ENCODE data around the gene NOL12. TPM values are rescaled to one million over a fixed set of nuclear protein-coding genes. Genes with fewer than 3 reads are reported as not detected.

The NOL12 gene
- total and polyA plus RNA-seq, 10 donors = 24.0 to 55.3 (median 30.7) TPM

DNA sequence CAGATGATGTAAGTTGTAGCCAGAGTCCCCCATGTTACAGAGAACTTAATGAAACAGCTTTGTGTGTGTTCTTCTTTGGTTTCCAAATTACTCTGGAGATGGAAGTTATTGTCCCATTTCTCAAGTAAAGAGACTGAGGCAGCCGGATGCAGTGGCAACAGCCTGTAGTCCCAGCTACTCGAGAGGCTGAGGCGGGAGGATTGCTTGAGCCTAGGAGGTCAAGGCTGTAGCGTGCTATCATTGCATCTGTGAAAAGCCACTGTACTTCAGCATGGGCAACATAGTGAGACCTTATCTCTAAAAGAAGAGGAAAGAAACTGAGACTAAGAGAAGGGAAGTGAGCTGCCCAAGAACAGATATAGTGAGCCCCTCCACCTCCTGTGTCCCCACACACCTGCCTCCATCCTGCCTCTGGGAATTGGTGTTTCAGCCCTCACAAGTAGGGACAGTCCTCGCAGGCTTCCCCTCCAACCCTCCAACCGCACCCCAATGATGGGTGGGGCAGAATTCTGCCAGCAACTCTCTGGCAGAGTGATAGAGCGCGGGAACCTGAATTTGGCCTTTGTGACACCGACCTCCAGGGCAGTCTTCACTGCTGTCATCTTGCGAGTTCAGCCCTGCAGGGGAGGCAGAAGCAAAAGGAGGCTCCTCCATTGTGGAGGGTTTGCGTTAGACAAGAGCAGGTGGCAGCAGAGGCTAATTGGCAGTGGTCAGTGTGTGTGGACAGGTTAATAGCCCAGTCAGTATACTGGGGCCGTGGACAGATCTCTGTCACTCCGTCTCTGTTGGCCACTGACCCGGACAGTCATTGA is 26.0 kb upstream of the NOL12 start:
- intact Hi-C loops (cut with DNase I; ENCODE audit: low total_unique reads) = no loop called here

GRCh38 chr22:37660709-37661045 is 25.5 kb upstream of the NOL12 start:
- intact Hi-C loops (cut with DNase I; ENCODE audit: low total_unique reads) = no loop called here
- H3K4me1 ChIP-seq = peaks cover 19 to 55% (median 44%) of the 10 kb centered on the region in 6 donors
- 86 to 100% (median 92%) methylated on average over 1 to 2 of the region's 2 CpGs for WGBS, 5 donors
- peaks cover 0 to 14% (median 5%) of the 10 kb centered on the region in 6 donors for H3K36me3 ChIP-seq
- no peak for DNase-seq
- no peaks in the 10 kb centered on the region for H3K9me3 ChIP-seq
- peak overlapping the region in 6 of 8 donors; percentile 20 to 88 (median 74) for H3K27ac ChIP-seq
- peak overlapping the region in 3 of 8 donors; percentile 79 to 95 (median 83) for H3K4me3 ChIP-seq
- no peaks in the 10 kb centered on the region for H3K27me3 ChIP-seq (replicated peaks in 1 of 7)
- TF ChIP-seq POLR2AphosphoS5 (IDR thresholded peaks at IDR 0.05) (no peak), POLR2A (IDR thresholded peaks at IDR 0.05) (no peak)

More for the DNA sequence above, 26.0 kb upstream of the NOL12 start:
- 65 to 82% (median 74%) methylated on average over 13 to 14 of the region's 14 CpGs for WGBS, 5 donors
- H3K4me1 ChIP-seq = peaks cover 19 to 55% (median 44%) of the 10 kb centered on the region in 6 donors
- H3K36me3 ChIP-seq = peaks cover 0 to 14% (median 0%) of the 10 kb centered on the region in 6 donors
- H3K4me3 ChIP-seq = peak overlapping the region in 7 of 8 donors; percentile 56 to 95 (median 79)
- no peaks in the 10 kb centered on the region for H3K9me3 ChIP-seq
- H3K27me3 ChIP-seq (replicated peaks in 1 of 7) = no peaks in the 10 kb centered on the region
- H3K27ac ChIP-seq = peak overlapping the region in 5 of 8 donors; percentile 41 to 88 (median 82)
- TF ChIP-seq POLR2A (IDR thresholded peaks at IDR 0.05) (no peak), POLR2AphosphoS5 (IDR thresholded peaks at IDR 0.05) (no peak)
- TF ChIP-seq, protein P1, sequence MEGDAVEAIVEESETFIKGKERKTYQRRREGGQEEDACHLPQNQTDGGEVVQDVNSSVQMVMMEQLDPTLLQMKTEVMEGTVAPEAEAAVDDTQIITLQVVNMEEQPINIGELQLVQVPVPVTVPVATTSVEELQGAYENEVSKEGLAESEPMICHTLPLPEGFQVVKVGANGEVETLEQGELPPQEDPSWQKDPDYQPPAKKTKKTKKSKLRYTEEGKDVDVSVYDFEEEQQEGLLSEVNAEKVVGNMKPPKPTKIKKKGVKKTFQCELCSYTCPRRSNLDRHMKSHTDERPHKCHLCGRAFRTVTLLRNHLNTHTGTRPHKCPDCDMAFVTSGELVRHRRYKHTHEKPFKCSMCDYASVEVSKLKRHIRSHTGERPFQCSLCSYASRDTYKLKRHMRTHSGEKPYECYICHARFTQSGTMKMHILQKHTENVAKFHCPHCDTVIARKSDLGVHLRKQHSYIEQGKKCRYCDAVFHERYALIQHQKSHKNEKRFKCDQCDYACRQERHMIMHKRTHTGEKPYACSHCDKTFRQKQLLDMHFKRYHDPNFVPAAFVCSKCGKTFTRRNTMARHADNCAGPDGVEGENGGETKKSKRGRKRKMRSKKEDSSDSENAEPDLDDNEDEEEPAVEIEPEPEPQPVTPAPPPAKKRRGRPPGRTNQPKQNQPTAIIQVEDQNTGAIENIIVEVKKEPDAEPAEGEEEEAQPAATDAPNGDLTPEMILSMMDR (IDR thresholded peaks at IDR 0.05 in 8 of 11, conservative IDR thresholded peaks at IDR 0.05 in 3 of 11) = no peak
- no peak for DNase-seq

- 59 to 71% (median 68%) methylated on average over 12 of the region's 12 CpGs for WGBS, 5 donors
- peak overlapping the region in 7 of 8 donors; percentile 20 to 88 (median 67) for H3K27ac ChIP-seq
- no peaks in the 10 kb centered on the region for H3K9me3 ChIP-seq
- peak overlapping the region in 3 of 8 donors; percentile 79 to 95 (median 83) for H3K4me3 ChIP-seq
- intact Hi-C loops (cut with DNase I; ENCODE audit: low total_unique reads) = no loop called here
- peaks cover 19 to 55% (median 44%) of the 10 kb centered on the region in 6 donors for H3K4me1 ChIP-seq
- no peak for TF ChIP-seq POLR2A (IDR thresholded peaks at IDR 0.05)
- TF ChIP-seq, protein P1 (IDR thresholded peaks at IDR 0.05 in 8 of 11, conservative IDR thresholded peaks at IDR 0.05 in 3 of 11) = peak in 6 of 11 experiments; percentile 26 to 53 (median 38)
- DNase-seq = no peak
- H3K27me3 ChIP-seq (replicated peaks in 1 of 7) = no peaks in the 10 kb centered on the region
- peaks cover 0 to 18% (median 11%) of the 10 kb centered on the region in 6 donors for H3K36me3 ChIP-seq
Observed at GRCh38 chr22:37661160-37661924, 24.8 kb upstream of the NOL12 start.

- 70 to 79% (median 72%) methylated on average over 5 of the region's 5 CpGs for WGBS, 5 donors
- Histone ChIP-seq H3K4me3 (no peak overlapping the region), H3K4me1 (peaks cover 19 to 55% (median 44%) of the 10 kb centered on the region in 6 donors), H3K27ac (peak overlapping the region in 6 of 8 donors; percentile 41 to 88 (median 74)), H3K36me3 (peaks cover 0 to 25% (median 16%) of the 10 kb centered on the region in 6 donors), H3K9me3 (no peaks in the 10 kb centered on the region), H3K27me3 (replicated peaks in 1 of 7) (no peaks in the 10 kb centered on the region)
- TF ChIP-seq POLR2AphosphoS5 (IDR thresholded peaks at IDR 0.05) = no peak
- no peak for TF ChIP-seq POLR2A (IDR thresholded peaks at IDR 0.05)
- DNase-seq = no peak
- intact Hi-C loops (cut with DNase I; ENCODE audit: low total_unique reads) = no loop called here
Observed at GRCh38 chr22:37662039-37662438, 24.1 kb upstream of the NOL12 start.

Measured in spleen (tissue), 11 donors.